ENCODE measurements around the gene TSPAN3.

DNA sequence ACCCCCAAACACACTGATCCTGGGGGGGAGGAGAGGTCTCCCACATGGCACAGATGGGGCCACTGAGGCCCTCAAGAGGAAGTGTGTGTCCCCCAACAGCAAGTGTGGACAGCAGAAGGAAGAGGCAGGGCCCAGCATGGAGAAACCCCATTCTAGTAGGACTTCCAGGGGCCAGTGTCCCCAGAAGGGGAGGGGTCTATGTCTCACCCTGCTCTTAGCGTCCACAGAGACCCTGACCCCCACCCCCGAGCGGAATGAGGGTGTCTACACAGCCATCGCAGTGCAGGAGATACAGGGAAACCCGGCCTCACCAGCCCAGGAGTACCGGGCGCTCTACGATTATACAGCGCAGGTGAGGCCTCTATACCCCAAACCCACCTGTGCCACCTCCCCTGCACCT is 35.3 kb downstream of the TSPAN3 start:
- no peak for TF ChIP-seq CTCF (IDR thresholded peaks at IDR 0.05)
- no peak for TF ChIP-seq ZFX (IDR thresholded peaks at IDR 0.05; ENCODE audit: borderline replicate concordance)
